Kasumi-1 (cell line): ENCODE results near the gene GPANK1.

ENCODE experiments used
- DNase-seq, 2 experiments: peaks; one replicate each; lab custom pipeline; 2025; lab: John Stamatoyannopoulos, UW

The GPANK1 gene

DNA sequence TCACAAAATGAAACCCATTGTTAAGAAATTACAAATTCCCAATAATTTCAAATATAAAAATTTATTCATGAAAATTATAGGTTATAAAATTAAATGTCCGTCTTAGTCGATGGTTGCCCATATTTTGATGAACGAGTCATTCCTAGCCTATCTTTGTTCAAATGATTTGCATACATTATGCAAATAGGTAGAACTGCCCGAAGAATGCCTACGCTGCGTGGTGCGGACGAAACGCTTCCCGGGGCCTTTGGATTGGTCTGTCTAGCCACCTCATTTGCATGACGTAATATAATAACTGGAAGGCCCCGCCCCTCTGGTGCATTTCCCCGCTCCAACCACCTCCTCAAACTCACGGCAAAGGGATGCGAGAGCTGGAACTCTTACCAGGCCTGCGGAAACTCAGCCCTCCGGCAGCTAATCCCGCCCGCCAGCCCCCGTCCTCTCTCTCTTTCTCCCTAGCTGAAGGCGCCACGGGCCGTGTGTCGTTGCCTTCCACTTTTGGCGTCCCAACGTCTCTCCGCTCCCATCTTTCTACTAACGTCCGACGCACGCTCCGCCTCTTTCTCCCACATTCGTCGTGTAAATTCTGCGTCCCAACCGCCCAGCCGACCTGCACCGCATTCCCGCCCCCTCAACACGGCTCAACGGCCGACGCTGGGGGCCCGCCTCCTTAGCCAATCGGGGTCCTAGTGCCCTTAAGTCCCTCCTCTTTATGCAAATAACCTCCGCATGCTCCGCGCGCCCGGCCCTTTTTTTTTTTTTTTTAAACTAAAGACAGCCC is 44.8 kb downstream of the GPANK1 start:
- DNase-seq, result peak; percentile 99

- no peak for DNase-seq
These were observed 47.8 kb downstream of the GPANK1 start for GRCh38 chr6:31617010-31617409.

DNA sequence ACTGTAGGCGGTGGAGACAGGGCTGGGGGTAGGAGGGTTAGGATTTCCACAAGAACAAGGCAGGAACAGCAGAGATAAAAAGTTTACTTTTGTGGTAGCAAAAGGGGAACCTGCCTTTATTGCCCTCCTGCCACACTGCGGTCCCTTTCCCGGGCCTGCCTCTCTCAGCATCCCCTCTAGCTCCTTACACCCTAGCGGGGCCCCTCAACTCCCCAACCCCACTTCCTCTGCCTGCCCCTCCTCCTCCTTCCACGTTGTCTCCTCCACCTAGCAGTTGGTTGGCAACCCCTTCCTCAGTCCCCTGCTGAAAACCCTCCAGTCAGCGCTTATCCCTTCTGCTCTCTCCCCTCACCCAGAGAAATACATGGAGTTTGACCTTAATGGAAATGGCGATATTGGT is 49.0 kb downstream of the GPANK1 start:
- peak; percentile 97 to 98 for DNase-seq

DNA sequence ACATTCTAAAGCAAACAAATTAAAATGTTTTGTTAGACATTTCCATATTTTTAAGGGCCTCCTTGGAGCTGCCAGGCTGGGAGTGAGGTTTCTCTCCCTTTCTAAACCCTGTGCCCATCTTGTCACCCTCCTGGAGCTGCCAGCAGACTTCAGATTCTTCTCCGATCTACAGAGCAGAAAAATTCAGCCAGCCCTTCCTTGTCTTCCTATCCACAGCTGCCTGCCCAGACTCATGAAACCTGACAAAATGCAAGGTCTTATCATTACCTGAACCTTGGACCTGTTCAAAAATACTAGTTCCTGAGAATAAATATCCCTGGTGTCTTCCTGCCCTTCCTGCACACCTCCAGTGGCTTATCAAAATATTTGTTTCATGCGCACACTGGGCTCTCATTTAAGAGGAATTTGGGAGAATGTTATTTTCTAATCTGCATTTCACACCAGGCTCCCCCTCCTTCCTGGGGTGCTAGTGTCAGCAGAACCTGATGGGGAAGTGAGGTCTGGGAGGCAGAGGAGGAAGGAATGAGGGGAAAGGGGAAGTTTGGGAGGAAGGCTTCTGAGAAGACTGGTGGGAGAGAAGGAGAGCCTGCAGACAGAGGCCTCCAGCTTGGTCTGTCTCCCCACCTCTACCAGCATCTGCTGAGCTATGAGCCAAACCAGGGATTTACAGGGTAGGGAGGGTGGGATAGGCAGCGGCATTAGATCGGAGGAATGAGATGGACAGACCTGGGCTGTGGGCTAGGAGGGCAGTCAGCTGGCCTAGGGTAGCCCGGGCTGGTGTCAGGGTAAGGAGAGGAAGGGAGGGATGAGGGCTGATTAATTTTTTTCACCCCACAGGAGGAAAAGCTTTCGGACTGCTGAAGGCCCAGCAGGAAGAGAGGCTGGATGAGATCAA is 49.9 kb downstream of the GPANK1 start, which contains the start of gene AIF1:
Gene AIF1 (plus strand): TSS at position 551 of the 895 bp plus-strand sequence. CDS start 96 bp downstream, at position 647.
- peak; percentile 73 to 82 for DNase-seq

DNA sequence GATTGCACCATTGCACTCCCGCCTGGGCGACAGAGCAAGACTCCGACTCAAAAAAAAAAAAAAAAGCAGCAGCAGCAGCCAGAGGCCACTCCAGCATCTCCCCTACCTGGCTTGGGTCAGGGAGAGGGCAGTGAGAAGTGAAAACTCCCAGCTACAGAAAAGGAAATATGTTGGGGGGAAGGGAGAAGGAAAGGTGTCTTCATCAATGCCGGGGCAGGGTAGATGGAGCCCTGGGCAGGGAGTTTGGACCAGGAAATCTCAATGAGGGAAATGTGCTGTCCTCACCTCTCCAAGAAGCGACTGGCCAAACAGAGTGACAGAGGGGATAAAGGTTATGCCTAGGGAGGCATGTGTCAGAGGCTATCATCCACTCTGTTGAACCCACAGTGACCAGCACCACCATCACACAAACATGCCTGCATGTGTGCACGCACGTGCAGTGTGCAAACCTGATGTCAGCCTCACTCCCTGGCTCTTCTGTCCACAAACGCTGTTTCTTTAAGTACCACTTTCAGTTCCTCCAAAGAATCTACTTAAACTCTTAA is 50.6 kb downstream of the GPANK1 start:
- peak in 1 of 2 experiments; percentile 33 for DNase-seq
